Endothelial cell of umbilical vein (primary cell): ENCODE results near the gene ZIC5.

Experiments used
- CTCF ChIP-seq, 2 donors: IDR thresholded peaks; 1 replicate in 1 of 2; 2 replicates in 1 of 2; pipeline ENCODE4 v1.5.1; 2011; ENCODE audit warnings: low read length in 2 of 2, mild to moderate bottlenecking in 2 of 2, moderate library complexity in 2 of 2, control low read depth in 1 of 2, inconsistent platforms in 1 of 2, low read depth in 1 of 2; ENCODE audit not compliant: insufficient read depth in 1 of 2; ENCODE audit errors: extremely low read depth in 1 of 2
- EZH2 ChIP-seq: IDR thresholded peaks from 2 replicates; pipeline ENCODE4 v1.6.1; 2012; ENCODE audit warnings: borderline replicate concordance, low read depth, mild to moderate bottlenecking, moderate library complexity, low read length, inconsistent platforms; ENCODE audit not compliant: severe bottlenecking
- GATA2 ChIP-seq: IDR thresholded peaks from 2 replicates; pipeline ENCODE4 v1.7.0; 2011; ENCODE audit warnings: low read depth, mild to moderate bottlenecking, moderate library complexity, mixed read lengths, low read length; ENCODE audit not compliant: insufficient read length, insufficient read depth
- MYC ChIP-seq: IDR thresholded peaks from one replicate; pipeline ENCODE4 v1.6.1; 2011; ENCODE audit warnings: mild to moderate bottlenecking, low read depth, low read length
- POLR2A ChIP-seq: IDR thresholded peaks from 2 replicates; pipeline ENCODE4 v1.6.1; 2012; ENCODE audit warnings: low read depth, mild to moderate bottlenecking, control low read depth, low read length
- POLR2AphosphoS5 ChIP-seq: IDR thresholded peaks from 2 replicates; pipeline ENCODE4 v1.6.1; 2012; ENCODE audit warnings: low read depth, mild to moderate bottlenecking, control low read depth, low read length, moderate library complexity; ENCODE audit not compliant: insufficient read depth

- no peak for TF ChIP-seq CTCF (IDR thresholded peaks at IDR 0.05; ENCODE audit: extremely low read depth in 1 of 2, insufficient read depth in 1 of 2, low read depth in 1 of 2, low read length in 2 of 2)
- no peak for TF ChIP-seq POLR2A
- TF ChIP-seq MYC = no peak
- TF ChIP-seq POLR2AphosphoS5 = no peak
- TF ChIP-seq GATA2 = no peak
- peak; percentile 93 for TF ChIP-seq EZH2
Measured at GRCh38 chr13:99959127-99959539, 12.4 kb downstream of the ZIC5 start.
